NCI-H2196 treated with DMSO at 0.1 percent for 48 hours (cell line): ENCODE data around the gene HSPB6.
"Not testable (repeated sequence)": the region's sequence is repeated elsewhere in the genome, so short reads cannot be mapped to it uniquely, and the experiment has no call there.

Experiments
- DNase-seq: peaks from one replicate; lab custom pipeline; 2025; ENCODE audit not compliant: unreplicated experiment; lab: John Stamatoyannopoulos, UW

The HSPB6 gene

DNA sequence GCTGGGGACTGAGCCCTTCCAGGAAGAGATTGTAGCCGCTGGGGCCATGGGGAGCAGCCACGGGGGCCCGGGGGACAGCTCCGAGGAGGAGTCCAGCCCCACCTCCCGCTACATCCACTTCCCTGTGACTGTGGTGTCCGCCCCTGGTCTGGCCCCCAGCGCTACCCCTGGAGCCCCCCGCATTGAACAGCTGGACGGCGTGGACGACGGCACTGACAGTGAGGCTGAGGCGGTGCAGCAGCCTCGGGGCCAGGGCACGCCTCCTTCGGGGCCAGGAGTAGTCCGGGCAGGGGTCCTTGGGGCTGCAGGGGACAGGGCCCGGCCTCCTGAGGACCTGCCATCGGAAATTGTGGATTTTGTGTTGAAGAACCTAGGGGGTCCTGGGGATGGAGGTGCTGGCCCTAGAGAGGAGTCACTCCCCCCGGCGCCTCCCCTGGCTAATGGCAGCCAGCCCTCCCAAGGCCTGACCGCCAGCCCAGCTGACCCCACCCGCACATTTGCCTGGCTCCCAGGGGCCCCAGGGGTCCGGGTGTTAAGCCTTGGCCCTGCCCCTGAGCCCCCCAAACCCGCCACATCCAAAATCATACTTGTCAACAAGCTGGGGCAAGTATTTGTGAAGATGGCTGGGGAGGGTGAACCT is 24.2 kb downstream of the HSPB6 start:
- no peak for DNase-seq

DNA sequence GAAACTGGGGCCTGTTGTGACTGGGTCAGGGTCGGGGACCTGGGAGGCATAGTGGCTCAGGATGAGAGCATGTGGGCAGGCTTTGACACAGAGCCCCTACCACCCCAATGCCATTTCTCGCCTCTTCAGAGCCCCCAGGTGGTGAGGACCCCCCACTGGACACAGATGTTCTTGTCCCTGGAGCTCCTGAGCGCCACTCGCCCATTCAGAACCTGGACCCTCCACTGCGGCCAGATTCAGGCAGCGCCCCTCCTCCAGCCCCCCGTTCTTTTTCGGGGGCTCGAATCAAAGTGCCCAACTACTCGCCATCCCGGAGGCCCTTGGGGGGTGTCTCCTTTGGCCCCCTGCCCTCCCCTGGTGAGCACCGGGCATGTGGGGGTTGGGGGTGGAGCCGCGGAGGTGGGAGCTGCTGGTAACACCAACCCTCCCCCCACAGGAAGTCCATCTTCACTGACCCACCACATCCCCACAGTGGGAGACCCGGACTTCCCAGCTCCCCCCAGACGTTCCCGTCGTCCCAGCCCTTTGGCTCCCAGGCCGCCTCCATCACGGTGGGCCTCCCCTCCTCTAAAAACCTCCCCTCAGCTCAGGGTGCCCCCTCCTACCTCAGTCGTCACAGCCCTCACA is 24.9 kb downstream of the HSPB6 start:
- no peak for DNase-seq

DNA sequence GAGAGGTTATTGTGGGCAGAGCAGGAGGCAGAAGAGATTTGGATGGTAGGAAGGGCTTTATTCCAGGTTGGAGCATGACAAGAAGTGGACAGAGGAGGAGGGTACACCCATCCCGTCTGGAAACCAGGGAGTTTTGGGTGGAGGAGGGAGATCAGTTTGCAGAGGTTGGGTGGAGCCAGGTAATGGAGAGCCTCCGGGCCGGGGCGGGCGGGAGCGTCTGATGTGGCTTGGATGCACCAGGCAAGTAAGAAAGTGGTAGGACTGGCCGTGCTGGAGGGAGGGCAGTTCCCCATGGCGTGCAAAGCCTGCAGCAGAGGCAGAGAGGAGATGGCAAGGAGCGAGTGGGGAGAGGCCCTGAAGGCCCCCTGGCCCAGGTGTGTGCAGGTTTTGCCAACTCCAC is 25.5 kb downstream of the HSPB6 start:
- no peak for DNase-seq

DNA sequence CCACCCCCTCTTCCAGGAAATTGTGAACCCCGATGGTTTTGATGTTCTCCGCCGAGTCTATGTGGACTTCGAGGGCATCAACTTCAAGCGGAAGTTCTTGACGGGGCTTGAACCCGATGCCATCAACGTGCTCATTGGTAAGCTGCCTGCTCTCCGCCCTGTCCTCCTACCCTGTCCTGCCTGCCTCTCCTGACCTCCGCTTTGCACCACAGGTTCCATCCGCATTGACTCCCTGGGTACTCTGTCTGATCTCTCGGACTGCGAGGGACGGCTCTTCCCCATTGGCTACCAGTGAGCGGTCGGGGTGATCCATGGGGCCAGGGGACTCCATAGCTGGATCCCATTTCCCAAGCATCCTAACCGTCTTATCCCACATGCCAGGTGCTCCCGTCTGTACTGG is 26.5 kb downstream of the HSPB6 start:
- DNase-seq, result no peak

DNA sequence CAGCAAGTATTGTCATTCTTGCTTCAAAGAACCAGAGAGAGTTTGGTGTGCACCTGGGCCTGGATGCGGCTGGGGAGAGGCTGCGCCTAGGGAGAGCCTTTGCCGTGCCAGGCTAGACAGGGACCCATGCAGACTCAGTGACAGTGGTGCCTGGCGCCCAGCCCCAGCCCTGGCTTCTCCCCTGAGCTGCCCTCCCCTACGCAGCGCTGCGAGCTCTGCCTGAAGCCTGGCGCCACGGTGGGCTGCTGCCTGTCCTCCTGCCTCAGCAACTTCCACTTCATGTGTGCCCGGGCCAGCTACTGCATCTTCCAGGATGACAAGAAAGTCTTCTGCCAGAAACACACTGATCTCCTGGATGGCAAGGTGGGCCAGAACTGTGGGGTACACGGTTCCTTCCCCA is 27.1 kb downstream of the HSPB6 start:
- DNase-seq, result no peak

DNA sequence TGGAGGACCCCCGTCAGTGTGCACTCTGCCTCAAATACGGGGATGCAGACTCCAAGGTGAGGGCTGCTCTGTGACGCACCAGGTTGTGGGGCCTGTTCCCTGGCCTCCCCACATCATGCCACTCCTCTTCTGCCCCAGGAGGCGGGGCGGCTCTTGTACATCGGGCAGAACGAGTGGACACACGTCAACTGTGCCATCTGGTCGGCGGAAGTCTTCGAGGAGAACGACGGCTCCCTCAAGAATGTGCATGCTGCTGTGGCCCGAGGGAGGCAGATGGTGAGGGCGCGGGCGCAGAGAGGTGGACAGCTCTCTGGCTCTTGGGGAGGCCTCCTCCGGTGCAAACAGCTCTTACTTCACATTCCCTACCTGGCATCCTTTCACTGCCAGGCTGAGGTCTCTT is 27.8 kb downstream of the HSPB6 start:
- DNase-seq, result no peak

DNA sequence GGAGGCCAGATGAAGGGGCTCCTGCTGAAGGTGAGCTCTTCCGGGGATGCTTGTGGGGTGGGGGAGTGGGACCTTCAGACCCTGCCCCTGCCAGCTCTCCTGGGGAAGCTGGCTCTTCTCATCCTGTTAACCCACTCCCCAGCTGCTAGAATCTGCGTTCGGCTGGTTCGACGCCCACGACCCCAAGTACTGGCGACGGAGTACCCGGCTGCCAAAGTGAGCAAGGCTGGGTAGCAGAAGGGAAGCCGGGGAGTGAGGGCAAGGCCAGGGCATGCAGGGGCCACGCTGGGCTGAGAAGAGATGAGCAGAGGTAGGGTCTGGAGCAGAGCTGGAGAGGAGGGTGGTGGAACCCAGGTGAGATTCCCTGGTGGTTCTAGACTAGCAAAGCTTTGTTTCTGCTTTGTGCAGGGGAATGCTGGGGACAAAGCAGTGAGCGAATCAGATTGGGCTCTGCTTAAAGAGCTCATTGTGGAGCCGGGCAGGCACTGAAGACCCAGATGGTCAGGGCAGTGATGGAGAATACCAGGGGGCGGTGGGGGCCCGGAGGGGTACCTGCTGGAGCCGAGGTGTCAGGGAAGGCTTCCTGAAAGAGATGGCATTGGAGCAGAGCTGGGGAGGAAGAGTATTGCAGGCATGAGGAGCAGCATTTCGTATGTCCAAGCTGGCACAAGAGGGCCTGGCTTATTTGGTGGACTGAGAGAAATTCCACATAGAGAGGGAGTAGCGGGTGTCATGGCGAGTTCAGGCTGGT is 28.7 kb downstream of the HSPB6 start:
- no peak for DNase-seq

DNA sequence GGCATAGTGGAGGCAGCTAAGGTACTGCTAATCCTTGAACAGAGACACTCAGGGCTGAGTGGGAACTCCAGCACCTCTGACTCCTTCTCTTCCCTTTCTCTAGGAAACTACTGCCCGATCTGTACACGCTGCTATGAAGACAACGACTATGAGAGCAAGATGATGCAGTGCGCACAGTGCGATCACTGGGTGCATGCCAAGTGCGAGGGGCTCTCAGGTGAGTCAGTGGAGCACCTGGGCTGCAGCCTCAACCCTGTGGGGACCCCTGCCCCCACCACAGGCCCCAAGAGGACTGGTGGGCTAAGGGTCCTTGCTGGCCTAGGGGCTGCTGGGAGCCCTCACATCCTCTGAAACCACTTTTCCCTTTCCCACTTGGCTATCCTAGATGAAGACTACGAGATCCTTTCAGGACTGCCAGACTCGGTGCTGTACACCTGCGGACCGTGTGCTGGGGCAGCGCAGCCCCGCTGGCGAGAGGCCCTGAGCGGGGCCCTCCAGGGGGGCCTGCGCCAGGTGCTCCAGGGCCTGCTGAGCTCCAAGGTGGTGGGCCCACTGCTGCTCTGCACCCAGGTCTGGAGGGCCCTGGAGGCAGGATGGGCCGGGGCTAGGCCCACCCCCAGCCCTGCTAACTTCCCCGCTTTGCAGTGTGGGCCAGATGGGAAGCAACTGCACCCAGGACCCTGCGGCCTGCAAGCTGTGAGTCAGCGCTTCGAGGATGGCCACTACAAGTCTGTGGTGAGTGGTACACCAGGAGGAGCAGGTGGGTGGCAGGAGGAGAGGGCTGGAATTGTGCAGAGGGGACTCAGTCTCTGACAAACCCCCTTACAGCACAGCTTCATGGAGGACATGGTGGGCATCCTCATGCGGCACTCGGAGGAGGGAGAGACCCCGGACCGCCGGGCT is 29.5 kb downstream of the HSPB6 start:
- DNase-seq, result no peak

DNA sequence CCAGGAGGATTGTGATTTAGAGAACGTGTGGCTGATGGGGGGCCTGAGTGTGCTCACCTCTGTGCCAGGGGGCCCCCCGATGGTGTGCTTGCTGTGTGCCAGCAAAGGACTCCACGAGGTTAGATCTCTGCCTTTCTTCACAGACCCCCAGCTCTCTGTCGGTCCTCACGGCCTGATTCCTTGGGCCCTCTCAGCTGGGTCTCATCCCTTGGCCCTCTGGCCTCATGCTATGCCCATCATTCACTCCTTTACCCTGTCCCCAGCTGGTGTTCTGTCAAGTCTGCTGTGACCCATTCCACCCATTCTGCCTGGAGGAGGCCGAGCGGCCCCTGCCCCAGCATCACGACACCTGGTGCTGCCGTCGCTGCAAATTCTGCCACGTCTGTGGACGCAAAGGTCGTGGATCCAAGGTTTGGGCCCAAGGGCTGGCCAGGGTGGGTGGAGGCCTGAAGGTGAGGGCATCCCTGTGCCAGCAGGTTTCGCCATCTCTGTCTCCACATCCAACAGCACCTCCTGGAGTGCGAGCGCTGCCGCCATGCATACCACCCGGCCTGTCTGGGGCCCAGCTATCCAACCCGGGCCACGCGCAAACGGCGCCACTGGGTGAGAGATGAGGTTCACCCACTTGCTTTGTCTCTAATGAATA is 31.5 kb downstream of the HSPB6 start:
- DNase-seq, result no peak

DNA sequence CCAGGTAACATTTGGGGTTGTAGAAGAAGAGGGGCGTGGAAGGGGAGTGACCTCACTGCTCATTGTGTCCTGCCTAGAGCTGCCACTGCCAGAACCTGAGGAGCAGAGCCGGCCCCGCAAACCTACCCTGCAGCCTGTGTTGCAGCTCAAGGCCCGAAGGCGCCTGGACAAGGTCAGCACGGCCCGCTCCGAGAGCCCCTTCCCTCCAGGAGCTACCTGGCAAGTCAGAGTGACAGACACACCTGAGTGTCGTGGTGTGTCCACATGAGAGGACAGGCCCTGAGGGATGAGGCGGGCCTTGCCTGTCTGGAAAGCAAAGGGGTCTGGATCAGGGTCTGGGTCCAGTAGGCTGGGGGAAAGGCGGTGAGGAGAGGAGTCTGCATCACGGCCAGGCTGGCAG is 32.3 kb downstream of the HSPB6 start:
- DNase-seq, result no peak

DNA sequence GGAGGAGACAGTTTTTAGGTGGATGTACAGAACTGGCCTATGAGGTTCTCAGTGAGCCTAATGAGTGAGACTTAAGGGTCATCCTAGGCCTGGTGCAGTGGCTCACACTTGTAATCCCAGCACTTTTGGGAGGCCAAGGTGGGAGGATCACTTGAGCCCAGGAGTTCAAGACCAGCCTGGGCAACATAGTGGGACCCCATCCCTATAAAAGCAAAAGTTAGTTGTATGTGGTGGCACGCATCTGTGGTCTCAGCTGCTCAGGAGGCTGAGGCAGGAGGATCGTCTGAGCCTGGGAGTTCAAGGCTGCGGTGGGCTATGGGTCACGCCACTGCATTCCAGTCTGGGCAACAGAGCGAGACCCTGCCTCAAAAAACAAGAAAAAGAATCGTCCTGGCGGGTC is 32.7 kb downstream of the HSPB6 start:
- DNase-seq, result not testable (repeated sequence)

DNA sequence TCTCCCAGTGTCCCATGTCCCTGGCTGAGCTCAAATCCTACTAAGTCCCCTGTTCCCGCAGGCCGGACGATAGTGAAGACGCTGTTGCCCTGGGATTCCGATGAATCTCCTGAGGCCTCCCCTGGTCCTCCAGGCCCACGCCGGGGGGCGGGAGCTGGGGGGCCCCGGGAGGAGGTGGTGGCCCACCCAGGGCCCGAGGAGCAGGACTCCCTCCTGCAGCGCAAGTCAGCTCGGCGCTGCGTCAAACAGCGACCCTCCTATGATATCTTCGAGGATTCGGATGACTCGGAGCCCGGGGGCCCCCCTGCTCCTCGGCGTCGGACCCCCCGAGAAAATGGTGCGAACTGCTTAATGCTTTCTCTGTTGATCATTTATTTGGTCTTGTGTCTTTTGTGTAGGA is 33.2 kb downstream of the HSPB6 start:
- DNase-seq, result no peak

DNA sequence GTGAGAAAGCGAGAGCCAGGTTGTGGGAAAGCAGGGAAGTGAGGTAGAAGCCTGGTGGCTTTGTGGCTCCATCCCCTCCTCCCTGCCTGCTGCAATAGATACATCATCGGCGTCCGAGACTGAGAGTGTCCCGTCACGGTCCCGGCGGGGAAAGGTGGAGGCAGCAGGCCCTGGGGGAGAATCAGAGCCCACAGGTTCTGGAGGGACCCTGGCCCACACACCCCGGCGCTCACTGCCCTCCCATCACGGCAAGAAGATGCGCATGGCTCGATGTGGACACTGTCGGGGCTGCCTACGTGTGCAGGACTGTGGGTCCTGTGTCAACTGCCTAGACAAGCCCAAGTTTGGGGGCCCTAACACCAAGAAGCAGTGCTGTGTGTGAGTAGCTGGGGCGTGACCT is 33.9 kb downstream of the HSPB6 start:
- no peak for DNase-seq

DNA sequence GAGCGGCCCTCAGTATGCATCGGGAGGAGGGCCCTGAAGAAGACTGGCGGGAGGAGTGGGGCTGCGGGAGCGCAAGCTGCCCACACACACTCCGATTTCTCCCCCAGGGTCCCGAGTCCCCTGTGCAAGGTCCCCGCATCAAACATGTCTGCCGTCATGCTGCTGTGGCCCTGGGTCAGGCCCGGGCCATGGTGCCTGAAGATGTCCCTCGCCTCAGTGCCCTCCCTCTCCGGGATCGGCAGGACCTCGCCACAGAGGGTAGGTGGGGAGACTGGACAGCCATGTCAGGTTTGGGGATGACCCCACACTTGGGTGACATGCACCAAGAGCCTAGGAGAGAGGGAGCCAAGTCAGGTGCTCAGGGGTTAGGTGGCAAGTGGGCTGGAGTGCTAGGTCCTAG is 34.4 kb downstream of the HSPB6 start:
- DNase-seq, result no peak

DNA sequence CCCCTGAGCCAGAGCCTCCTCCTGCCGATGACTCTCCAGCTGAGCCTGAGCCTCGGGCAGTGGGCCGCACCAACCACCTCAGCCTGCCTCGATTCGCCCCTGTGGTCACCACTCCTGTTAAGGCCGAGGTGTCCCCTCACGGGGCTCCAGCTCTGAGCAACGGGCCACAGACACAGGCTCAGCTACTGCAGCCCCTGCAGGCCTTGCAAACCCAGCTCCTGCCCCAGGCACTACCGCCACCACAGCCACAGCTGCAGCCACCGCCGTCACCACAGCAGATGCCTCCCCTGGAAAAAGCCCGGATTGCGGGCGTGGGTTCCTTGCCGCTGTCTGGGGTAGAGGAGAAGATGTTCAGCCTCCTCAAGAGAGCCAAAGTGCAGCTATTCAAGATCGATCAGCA is 35.5 kb downstream of the HSPB6 start:
- DNase-seq, result no peak

DNA sequence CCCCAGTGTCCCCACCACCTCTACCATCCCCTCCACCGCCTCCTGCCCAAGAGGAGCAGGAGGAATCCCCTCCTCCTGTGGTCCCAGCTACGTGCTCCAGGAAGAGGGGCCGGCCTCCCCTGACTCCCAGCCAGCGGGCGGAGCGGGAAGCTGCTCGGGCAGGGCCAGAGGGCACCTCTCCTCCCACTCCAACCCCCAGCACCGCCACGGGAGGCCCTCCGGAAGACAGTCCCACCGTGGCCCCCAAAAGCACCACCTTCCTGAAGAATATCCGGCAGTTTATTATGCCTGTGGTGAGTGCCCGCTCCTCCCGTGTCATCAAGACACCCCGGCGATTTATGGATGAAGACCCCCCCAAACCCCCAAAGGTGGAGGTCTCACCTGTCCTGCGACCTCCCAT is 36.2 kb downstream of the HSPB6 start:
- DNase-seq, result no peak

DNA sequence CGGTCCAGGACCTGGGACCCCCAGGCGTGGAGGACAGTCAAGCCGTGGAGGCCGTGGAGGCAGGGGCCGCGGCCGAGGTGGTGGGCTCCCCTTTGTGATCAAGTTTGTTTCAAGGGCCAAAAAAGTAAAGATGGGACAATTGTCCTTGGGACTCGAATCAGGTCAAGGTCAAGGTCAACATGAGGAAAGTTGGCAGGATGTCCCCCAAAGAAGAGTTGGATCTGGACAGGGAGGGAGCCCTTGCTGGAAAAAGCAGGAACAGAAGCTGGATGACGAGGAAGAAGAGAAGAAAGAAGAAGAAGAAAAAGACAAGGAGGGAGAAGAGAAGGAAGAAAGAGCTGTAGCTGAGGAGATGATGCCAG is 36.7 kb downstream of the HSPB6 start:
- DNase-seq, result no peak

DNA sequence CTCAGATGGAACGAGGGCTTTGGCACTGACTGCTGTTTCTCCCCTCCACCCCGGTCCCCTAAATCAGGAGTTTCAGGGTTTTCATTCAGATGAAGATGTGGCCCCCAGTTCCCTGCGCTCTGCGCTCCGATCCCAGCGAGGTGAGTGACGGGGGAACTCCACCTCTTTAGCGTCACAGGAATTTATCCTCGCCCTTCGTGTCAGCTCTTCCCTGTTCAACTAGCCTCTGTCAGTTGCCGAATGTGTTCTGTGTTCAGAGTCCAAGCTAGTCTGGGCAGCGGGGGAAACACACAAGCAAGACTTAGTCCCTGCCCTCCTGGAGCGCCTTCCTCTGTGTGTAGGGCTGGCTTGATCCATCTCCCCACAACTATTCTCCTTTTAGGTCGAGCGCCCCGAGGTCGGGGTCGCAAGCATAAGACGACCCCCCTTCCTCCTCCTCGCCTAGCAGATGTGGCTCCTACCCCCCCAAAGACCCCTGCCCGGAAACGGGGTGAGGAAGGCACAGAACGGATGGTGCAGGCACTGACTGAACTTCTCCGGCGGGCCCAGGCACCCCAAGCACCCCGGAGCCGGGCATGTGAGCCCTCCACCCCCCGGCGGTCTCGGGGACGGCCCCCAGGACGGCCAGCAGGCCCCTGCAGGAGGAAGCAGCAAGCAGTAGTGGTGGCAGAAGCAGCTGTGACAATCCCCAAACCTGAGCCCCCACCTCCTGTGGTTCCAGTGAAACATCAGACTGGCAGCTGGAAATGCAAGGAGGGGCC is 37.2 kb downstream of the HSPB6 start:
- no peak for DNase-seq

DNA sequence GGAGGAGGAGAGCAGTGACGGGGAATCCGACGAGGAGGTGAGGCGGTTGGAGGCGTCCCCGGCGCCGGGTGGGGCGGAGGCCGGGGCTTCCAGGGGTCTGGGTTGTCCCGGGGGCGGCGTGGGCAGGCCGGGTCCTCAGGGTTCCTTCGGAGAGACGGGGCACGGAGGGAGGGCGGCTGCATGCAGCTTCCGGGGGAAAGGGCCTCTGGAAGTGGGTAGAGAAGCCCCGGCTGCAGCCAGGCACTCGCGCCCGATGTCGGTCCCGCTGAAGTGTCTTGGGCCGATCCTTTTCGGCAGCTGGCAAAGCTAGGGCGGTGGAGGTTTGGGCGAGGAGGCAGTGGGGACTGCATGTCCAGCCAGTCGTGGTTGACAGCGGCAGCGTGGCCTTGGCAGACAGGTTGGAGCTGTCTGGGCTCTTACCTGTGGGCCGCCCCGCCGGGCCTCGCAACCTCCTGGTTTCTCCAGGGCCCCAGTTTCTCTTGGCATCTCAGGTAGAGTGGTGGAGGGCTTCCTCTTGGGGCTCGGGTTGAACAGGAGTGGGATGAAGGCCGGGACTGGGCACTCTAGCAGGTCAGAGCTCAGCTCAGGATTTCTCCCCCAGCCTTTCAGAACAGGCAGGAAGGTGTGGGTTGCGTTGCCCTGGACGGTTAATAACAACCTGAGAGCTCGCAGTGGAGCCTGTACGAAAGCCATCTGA is 38.3 kb downstream of the HSPB6 start:
- no peak for DNase-seq
